ENCODE data around the gene DNAJC22. TPM values are rescaled to one million over a fixed set of nuclear protein-coding genes. Genes with fewer than 3 reads are reported as not detected.
A peak's percentile ranks its signal among the peaks of the same experiment; 100 is the strongest.

Gene DNAJC22
- total RNA-seq, 4 donors from 2014 or later: 5.0 to 57.8 (median 56.4) TPM

DNA sequence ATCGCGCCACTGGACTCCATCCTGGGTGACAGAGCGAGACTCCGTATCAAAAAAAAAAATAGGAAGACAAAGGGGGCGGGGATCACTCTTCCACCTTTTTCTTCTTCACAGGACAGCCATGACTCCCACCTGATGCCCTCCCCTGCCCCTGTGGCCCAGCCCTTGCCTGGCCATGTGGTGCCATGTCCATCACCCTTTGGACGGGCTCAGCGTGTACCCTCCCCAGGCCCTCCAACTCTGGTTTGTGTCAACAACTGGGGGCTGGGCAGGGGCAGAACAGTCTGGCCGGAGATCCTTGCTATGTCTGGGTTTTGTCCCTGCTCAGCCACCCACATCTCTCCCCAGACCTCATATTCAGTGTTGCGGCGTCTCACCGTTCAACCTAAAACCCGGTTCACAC, 17.9 kb upstream of the DNAJC22 start:
- no peak for DNase-seq
- H3K4me3 ChIP-seq: no peak overlapping the region
- H3K4me1 ChIP-seq: peaks cover 0 to 14% (median 0%) of the 10 kb centered on the region in 4 donors
- no peak overlapping the region for H3K27ac ChIP-seq
- TF ChIP-seq, protein P1, sequence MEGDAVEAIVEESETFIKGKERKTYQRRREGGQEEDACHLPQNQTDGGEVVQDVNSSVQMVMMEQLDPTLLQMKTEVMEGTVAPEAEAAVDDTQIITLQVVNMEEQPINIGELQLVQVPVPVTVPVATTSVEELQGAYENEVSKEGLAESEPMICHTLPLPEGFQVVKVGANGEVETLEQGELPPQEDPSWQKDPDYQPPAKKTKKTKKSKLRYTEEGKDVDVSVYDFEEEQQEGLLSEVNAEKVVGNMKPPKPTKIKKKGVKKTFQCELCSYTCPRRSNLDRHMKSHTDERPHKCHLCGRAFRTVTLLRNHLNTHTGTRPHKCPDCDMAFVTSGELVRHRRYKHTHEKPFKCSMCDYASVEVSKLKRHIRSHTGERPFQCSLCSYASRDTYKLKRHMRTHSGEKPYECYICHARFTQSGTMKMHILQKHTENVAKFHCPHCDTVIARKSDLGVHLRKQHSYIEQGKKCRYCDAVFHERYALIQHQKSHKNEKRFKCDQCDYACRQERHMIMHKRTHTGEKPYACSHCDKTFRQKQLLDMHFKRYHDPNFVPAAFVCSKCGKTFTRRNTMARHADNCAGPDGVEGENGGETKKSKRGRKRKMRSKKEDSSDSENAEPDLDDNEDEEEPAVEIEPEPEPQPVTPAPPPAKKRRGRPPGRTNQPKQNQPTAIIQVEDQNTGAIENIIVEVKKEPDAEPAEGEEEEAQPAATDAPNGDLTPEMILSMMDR (IDR thresholded peaks at IDR 0.05): no peak
- TF ChIP-seq POLR2A (IDR thresholded peaks at IDR 0.05): no peak
- peaks cover 0 to 3% of the 10 kb centered on the region in 2 donors for H3K27me3 ChIP-seq
- H3K36me3 ChIP-seq: no peaks in the 10 kb centered on the region
- no peaks in the 10 kb centered on the region for H3K9me3 ChIP-seq

DNA sequence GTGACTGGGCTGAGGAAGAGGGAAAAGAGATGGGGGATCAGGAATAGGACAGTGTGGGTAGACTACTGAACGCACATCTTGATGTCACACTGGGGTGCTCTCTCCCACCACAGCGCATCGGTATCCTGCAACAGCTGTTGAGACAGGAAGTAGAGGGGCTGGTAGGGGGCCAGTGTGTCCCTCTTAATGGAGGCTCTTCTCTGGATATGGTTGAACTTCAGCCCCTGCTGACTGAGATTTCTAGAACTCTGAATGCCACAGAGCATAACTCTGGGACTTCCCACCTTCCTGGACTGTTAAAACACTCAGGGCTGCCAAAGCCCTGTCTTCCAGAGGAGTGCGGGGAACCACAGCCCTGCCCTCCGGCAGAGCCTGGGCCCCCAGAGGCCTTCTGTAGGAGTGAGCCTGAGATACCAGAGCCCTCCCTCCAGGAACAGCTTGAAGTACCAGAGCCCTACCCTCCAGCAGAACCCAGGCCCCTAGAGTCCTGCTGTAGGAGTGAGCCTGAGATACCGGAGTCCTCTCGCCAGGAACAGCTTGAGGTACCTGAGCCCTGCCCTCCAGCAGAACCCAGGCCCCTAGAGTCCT, 16.6 kb upstream of the DNAJC22 start:
- DNase-seq: no peak
- Histone ChIP-seq H3K36me3 (no peaks in the 10 kb centered on the region), H3K27me3 (peaks cover 0 to 10% of the 10 kb centered on the region in 2 donors), H3K4me1 (peaks cover 0 to 11% (median 0%) of the 10 kb centered on the region in 4 donors), H3K9me3 (no peaks in the 10 kb centered on the region), H3K4me3 (no peak overlapping the region), H3K27ac (no peak overlapping the region)
- no peak for TF ChIP-seq POLR2A (IDR thresholded peaks at IDR 0.05)
- TF ChIP-seq, protein P1 (IDR thresholded peaks at IDR 0.05): no peak

DNA sequence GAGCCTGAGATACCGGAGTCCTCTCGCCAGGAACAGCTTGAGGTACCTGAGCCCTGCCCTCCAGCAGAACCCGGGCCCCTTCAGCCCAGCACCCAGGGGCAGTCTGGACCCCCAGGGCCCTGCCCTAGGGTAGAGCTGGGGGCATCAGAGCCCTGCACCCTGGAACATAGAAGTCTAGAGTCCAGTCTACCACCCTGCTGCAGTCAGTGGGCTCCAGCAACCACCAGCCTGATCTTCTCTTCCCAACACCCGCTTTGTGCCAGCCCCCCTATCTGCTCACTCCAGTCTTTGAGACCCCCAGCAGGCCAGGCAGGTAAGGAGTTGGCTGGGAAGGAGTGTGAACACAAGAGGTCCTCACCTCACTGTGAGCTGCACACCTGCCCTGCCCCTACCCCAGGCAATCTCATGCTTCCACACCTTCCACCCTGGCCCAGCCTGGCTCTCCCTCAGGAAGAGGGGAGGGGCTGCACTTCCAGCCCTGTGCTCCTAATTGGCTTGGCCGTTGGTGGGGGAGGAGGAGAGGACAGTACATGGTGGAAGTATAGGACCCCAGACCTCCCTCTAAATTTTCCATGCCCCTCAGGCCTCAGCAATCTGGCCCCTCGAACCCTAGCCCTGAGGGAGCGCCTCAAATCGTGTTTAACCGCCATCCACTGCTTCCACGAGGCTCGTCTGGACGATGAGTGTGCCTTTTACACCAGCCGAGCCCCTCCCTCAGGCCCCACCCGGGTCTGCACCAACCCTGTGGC, 15.9 kb upstream of the DNAJC22 start:
- H3K9me3 ChIP-seq: no peaks in the 10 kb centered on the region
- no peak for TF ChIP-seq POLR2A (IDR thresholded peaks at IDR 0.05)
- H3K4me1 ChIP-seq: peaks cover 0 to 11% (median 0%) of the 10 kb centered on the region in 4 donors
- no peak for DNase-seq
- H3K27me3 ChIP-seq: peaks cover 0 to 17% of the 10 kb centered on the region in 2 donors
- H3K4me3 ChIP-seq: no peak overlapping the region
- no peak overlapping the region for H3K27ac ChIP-seq
- no peaks in the 10 kb centered on the region for H3K36me3 ChIP-seq

DNA sequence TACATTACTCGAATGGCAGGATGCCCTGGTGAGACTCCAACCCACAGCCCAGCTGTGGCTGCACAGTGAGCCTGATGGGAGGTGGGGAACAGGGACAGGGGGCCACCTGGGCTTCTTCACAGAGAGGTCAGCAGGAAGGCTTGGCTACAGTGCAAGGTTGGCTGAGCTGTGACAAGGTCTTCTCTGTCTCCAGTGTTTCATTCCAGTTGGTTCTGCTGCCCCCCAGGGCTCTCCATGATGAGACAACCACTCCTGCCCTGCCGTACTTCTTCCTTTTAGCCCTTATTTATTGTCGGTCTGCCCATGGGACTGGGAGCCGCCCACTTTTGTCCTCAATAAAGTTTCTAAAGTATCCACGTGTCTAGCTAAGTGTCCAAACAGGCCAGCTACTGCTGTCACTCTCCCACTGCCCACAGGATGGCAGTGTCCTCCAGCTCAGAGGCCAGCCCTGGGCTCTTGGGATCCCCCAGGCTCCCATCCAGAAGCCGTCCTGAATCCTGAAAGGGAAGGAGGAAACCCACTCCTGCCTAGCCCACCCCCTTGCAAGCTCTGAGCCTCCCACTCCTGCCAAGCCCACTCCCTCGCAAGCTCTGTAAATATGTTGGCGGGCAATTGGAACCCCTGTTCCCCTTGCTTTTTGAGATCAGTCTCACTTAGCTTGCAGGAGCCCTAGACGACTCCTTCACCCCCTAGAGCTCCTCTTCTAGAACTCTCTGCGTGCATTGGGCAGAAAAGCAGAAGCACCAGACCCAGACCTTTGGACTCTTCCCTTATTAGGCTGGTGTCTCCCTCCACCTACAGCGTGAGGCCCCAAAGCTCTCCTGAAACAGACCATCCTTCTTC, 15.1 kb upstream of the DNAJC22 start:
- peak in 2 of 3 donors; percentile 71 to 77 for DNase-seq
- Histone ChIP-seq H3K4me1 (peaks cover 0 to 17% (median 2%) of the 10 kb centered on the region in 4 donors), H3K4me3 (no peak overlapping the region), H3K36me3 (no peaks in the 10 kb centered on the region), H3K9me3 (no peaks in the 10 kb centered on the region), H3K27me3 (peaks cover 3 to 25% of the 10 kb centered on the region in 2 donors), H3K27ac (no peak overlapping the region)
- TF ChIP-seq, protein P1 (IDR thresholded peaks at IDR 0.05): peak in 5 of 6 experiments; percentile 18 to 86 (median 75)
- TF ChIP-seq POLR2A (IDR thresholded peaks at IDR 0.05): no peak

DNA sequence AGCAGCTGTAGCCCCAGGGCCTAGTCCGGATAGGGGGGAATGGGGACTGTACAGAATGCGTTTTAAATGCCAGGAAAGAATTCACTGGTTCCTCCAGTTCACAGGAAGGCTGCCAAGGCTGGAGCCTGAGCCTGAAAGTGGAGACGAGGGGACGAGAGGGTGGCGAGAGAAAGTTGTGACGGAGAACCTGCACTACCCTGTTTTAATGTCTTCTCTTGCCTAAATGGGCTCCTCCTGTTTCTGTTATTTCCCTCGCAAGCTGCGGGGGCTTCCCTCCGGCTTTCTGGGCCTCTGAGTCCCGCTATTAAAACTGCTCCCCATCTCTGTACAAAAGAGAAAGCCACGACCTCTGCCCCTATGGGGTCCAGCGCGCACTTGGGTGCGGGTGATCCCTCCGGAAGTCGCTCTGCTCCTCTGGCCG, 14.2 kb upstream of the DNAJC22 start:
- H3K9me3 ChIP-seq: no peaks in the 10 kb centered on the region
- peaks cover 0 to 25% (median 10%) of the 10 kb centered on the region in 4 donors for H3K4me1 ChIP-seq
- H3K27me3 ChIP-seq: peaks cover 5 to 29% of the 10 kb centered on the region in 2 donors
- DNase-seq: no peak
- H3K36me3 ChIP-seq: no peaks in the 10 kb centered on the region
- H3K27ac ChIP-seq: no peak overlapping the region
- TF ChIP-seq, protein P1 (IDR thresholded peaks at IDR 0.05): no peak
- TF ChIP-seq POLR2A (IDR thresholded peaks at IDR 0.05): no peak
- no peak overlapping the region for H3K4me3 ChIP-seq

Measured in Peyer's patch (tissue), 4 donors.